Upper lobe of left lung (tissue), 4 donors: ENCODE results near the gene ANXA2.

ENCODE experiments used
- CTCF ChIP-seq, 6 experiments: fragments of 450-650 bp in 4 of 6; fragments of 200-600 bp in 2 of 6; sonication (generic) in 2 of 6; IDR thresholded peaks; one replicate each; pipeline ENCODE4 v1.5.1; 2016 to 2019; ENCODE audit warnings: antibody characterized with exemption in 6 of 6
- POLR2A ChIP-seq, 4 donors: fragments of 450-650 bp; IDR thresholded peaks; one replicate each; pipeline ENCODE4 v1.5.1; 2016 to 2017; ENCODE audit warnings: antibody characterized with exemption in 4 of 4, mild to moderate bottlenecking in 2 of 4
- POLR2AphosphoS5 ChIP-seq, 2 donors: sonication (generic); formaldehyde crosslinking; IDR thresholded peaks; one replicate each; pipeline ENCODE4 v1.5.1; 2017; ENCODE audit warnings: antibody characterized with exemption in 2 of 2

- TF ChIP-seq CTCF (IDR thresholded peaks at IDR 0.05) (no peak), POLR2AphosphoS5 (IDR thresholded peaks at IDR 0.05) (no peak), POLR2A (IDR thresholded peaks at IDR 0.05) (no peak)
Measured at GRCh38 chr15:60318216-60318867, 79.4 kb downstream of the ANXA2 start.
